D341Med (cell line): Measurements from ENCODE around the gene HS6ST1.

Experiments used
- DNase-seq: peaks from one replicate; pipeline ENCODE4 v3.0.0; 2012; ENCODE audit warnings: low spot score

Gene HS6ST1

DNA sequence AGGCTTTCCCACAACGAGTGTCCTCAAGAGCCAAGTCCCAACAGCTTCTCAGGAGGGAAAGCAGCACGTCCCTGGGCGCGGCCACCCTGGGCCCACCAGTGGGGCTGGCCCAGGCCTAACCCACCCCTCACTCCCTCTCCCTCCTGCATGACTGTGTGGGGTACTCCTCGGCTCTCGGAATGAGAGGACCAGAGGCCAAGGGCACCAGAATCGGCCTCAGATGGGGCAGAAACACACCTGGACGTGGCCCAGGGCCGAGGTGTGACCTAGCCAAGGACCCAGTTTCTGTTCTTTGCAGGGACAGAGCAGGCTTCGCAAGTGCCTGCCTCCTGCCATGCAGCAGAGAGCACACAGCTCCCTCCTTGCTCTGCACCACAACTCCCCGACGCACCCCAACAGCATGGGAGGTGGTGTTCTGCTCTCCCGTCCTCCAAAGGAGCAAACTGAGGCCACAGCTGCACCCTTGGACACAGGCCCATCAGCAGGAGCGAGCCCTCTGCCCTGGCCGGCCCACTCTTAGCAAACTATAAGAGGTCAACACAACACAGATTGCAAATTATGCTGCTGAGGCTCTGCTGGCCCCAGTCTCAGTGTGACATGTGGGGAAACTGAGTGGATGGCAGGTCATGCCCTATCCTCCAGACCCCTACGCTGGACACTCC lies 19.7 kb downstream of the HS6ST1 start:
- DNase-seq = no peak

DNA sequence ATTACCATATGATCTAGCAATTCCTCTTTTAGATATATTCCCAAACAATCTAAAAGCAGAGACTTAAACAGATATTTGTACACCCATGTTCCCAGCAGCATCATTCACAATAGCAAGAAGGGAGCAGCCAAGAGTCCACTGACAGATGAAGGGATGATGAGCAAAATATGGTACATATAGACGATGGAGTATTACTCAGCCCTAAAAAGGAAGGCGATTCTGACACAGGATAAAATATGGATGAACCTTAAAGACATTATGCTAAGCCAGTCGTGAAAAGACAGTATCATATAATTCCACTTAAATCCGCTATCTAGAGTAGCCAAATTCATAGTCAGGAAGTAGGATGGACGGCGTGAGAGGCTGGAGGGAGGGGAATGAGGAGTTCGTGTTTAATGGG lies 20.4 kb downstream of the HS6ST1 start:
- DNase-seq = no peak

DNA sequence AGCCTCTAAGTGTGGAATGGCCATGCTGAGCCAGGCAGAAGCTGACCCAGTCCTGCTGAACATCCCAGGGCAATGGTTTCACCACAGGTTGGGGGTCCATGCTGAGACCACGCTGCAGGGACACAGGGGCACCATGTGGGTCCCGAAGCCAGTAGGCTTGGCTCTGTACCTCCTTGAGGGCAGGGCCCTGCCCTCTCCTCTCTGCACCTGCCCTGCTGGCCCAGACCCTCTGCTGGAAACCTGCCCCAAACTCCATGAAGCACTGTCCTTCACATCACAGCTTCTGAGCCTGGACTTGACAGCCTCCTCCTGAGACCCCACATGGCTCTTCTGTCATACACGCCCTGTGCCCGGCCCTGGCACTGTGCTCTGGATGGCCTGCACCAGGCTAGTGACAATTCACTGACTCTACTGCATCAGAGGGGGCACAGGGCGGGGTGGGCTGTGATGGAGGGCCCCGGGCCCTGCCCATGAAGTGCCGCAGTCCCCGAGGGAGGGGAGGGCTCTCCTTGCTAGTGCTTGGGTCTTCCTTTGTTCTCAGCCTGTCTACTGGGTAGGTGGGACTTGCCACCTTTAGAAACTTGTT lies 24.7 kb downstream of the HS6ST1 start:
- no peak for DNase-seq

DNA sequence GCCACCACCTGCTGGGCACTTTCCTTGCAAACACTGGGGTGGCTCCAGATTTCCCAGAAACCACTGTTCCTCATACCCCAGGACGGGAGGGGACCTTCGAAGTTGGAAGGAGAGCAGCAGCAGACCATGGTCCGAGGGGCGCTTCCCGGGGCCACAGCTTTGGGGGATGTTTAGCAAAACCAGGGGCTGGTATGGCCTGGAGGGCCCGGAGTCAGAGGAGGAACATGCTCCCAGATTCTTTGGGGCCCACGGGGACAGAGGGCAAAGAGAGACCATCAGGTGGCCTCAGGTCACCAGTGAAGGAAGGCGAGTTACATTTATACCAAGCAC lies 25.3 kb downstream of the HS6ST1 start:
- DNase-seq = no peak

DNA sequence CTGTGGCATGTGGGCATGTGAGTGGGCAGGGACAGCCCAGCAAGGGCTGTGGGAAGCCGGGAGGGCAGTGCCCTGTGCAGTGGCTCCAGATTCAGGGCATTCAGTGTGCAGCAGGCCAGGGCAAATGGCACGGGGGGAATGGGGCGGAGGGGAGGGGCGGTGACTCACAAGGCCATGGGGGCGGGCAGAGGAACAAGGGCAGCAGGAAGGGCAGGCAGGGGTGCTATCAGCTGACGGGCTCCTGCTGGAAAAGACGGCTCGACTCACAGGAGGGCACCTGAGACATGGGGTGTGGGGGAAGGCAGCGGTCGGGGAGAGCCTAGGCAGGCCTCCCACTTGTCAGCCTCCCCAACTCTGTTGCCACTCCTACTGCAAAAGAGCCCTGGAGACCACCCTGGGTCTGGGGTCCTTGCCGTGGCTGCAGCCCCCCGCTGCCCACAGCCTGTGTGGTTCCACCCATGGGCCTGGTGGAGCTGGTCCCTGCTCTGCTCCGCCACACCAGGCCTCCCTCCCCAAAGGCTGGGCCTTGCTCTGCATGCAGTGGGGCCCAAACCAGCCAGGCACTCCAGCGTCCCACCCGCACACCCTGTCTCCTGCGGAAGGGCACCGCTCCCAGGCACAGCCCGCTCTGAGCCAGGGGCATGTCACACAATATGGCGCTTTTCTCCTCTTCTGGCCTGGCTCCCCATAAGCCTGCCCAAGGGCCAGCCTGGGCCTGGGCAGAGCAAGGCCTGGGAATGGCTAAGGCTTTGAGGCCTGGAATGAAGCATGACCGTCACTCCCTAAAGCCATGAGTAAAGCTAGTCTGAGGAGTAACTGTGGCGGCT lies 25.9 kb downstream of the HS6ST1 start:
- no peak for DNase-seq

DNA sequence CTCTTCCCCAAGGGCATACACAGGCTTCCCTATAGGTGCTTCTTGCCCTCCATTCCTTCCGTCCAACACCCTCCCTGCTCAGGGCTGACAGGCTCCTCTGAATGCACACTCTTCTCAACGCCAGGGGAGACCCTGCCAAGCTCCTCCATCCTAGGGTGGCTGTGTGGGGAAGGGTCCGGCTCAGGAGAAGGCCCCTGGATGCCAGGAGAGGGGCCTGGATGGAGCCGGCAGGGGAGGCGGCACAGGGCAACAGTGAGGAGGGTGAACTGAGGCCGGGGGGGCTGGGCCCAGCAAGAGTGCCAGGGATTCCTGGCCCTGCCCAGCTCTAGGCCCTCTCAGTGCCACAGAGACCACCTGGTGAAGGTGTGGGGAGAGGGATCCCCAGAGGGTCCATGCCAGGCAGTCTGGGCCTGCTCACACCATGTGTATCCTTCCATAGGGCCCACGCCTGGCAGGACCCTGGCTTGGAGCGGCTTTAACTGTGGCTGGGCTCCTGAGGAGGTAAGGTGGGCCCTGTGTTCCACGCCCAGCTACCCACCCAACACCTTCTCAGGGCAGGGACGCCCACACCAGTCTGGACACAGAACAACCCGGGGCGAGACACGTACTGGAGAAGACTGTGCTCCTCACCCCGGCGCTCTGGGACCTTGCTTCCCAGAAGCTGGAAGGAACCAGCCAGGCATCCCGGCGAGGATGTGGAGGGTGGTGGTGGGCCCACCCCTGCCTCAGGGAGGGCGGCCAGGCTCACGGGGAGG lies 26.6 kb downstream of the HS6ST1 start:
- DNase-seq = no peak

DNA sequence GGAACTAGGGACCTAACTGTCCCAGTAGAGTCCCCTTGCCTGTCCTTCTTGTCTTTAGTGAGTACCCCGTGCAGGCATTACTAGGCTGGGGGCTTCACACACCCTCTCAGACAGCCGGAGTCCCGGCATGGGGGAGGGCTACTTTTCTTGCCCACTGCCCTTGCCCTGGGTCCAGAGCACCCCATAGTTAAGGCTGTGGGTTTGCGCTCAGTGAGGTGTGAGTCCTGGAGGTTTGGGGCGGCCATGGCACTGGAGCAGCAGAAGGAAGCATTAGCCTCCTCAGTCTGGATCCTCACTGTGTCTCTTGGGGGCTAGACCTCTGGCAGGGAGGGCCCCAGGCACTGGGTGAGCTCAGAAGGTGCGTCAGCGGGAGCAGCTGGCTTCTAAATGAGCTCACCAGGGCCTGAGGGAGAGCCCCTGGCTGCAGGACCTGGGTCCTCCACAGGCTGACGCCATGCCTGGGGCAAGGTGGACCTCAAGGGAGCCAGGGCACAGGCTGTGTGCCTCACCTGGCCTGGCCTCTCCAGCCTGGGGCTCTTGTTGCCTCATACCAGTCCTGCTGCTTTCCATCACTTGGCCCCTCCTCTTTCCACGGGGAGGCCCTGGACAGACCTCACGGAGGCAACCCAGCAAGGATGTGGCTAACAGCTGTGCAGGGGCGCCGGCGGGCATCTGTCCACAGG lies 27.4 kb downstream of the HS6ST1 start:
- peak; percentile 66 for DNase-seq

DNA sequence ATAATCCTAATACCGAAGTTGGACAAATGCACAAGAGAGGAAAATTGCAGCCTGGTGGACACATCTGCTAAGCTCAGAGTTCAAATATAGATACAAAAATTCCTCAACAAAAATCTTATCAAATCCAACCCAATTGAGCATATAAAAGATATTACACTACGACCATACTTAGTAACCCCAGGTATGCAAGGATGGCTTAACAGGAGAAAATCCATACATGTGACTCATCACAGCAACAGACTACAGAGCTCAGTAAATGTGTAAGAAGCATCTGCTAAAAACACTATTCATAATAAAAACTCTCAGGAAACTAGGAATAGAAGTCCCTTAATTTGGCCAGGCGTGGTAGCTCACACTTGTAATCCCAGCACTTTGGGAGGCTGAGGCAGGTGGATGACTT lies 28.3 kb downstream of the HS6ST1 start:
- DNase-seq = no peak

DNA sequence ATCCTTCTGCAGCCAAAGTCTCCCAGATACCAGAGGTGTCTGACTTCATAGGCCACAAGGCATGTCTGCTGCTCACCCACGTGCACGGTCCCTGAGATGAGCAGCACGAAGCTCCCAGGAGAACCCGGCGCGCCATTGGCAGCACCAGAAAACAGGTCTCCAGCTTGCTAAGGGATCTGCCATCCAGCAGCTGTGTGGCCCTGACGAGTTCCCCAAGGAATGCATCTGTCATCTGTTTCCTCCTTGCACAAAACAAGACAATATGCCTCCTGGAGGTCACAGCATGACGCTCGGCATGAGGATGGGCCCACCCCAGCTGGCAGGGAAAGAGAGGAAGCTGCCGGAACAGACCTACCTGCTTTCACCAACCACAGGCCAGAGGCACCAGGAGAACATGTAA lies 29.2 kb downstream of the HS6ST1 start:
- DNase-seq = peak; percentile 74

DNA sequence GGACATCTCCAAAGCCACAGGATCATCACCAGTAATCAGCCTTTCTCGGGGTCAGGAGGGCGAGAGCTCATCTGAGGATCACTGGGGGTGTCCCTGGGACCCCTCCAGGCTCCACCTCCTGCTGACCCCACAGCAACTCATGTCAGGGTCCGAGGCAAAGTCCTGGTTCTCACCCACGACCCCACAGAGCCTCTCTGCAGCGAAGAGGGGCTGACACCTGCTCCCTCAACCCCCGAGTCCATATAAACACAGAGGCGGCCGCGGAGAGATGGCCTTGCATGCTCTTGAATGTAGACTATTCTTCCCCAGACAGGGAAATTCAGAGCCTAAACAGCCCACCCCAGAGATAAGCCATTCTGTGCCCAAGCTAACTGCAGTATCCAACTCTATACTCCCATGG lies 29.9 kb downstream of the HS6ST1 start:
- DNase-seq = no peak

DNA sequence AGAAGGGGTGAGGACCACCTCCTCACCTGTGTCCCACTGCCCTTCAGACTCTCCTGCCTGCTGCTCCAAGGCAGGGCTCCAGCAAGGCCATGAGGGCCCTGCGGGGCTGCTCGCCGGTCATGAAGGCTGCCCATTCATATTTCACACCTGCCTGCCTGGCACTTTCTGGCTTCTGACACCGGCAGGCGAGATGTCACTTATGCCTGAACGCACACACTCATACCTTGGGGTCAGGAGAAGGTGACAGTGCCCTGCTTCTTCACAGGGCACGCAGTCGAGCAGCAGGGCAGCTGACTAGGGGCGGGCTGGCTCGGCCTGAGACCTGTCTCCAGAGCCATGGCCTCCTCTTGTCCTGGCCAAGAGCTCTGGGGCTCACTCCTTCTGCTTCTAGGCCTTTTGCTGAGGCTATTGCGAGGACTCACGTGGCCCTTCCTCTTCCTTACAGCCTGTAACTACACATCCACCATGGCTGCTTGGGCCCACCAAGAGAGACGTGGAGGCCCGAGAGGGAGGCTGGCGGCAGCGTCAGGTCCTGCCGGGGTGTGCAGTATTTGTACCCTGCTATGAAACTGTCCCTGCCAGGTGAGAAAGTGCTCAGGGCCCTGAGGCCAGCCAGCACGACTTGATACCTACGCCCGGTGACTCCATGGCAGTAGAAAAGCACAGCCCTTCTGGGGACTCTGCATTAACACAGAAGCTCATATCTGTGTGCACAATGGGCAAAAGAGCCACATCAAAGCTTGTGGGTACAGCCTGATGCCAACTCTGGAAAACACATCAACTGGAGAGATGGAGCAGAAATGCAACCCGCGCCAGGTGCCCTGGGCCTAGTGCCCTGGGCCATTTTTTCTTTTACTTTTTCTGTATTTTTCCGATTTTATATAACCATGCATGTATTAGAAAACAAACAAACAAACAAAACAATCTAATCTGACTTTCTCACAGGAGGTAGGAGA lies 30.6 kb downstream of the HS6ST1 start:
- DNase-seq = no peak

DNA sequence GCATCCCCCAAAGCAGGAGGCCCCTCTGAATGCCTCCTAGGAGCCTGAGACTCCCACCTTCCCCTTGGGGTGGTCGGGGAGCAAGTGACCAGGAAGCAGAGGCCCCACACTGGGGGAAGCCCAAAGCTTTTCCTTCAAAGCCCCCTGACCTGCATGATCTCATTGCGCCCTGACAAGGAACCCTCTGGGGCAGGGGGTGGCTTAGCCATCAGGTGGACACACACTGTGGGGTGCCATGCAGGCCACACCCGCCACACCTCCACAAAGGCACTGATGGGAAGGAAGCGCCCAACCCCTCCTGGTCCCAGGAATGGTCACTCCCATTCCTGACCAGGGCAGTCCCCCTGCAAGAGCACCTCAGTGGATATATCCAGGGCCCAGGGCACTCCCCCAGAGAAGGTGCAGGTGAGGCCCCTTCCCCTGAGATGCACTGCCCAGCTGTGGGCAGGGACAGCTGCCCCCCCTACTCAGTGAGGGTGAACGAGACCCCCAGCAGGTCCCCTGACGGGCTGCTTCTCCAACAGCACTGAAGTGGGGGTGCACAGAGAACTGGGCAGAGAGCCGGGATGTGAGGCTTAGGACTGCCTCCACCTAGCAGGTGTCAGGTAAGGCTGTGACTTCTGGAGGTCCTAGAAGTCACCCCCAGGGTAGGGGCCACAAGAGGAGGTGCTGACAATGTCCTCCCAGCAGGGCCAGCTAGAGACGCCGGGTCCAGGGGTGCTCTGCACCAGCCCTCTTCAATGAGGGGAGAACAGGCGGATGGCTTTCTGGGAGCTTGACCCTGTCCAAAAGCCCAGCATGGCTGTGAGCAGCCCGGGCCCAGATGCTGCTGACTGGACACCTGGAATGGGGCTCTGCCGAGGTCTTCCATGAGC lies 31.5 kb downstream of the HS6ST1 start:
- no peak for DNase-seq

DNA sequence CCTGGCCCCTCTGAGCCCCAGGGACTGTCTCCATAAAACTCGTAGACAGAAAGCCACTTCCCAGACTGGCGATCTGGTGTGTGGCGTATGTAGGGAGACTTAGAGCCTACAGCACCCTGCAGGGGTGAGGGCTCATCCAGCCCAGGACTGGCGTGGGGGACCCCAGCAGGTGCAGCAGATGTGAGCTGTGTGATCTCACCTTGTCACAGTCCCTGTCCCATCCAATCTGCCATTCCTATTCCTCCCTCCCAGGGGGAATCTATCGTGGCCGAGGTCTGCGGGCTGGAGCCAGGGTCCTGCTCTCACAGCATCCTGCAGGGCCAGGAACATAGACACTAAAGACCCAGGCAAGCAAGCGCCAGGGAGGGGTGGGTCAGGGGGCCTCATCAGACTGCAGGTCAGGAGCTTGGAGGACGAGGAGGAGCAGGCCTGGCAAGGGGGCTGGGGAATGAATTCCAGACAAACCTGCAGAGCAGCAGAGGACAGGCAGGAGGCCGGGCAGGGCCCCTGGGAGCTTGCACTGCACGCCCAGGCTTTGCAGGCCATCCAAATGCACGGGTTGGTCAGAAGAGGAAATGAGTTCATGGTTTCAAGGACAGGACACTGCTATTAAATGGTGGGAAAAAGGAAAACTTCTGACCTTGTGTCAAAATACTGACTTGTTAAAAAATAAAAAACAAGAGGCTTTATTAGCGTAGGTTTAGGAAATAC lies 32.5 kb downstream of the HS6ST1 start:
- no peak for DNase-seq

DNA sequence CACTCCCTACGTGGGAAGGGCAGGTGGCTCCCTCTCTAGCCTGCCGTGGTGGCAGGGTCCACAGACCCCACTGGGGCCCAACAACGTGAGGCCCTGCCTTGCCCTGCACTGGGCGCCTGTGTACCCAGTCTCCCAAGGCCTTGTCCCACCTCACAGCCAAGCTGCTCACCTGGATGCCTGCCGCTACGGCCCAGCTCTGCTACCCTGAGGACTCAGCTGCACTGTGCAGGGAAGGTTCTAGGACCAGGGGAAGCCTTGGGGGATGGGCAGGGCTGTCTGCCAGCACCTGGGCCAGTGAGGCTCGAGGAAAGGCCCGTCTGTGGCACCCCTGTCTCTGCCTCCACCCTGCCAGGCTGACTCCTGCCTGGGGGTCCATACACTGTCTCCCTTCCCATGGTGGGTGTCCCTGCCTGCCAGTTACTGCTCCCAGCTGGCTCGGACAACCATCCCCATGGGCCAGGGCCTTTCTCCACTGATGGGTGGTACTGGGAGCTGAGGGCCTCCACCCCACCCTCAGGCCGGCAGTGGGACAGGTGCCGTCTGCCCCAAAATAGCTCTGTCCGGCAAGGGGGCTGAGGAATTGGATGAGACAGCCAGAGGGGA lies 33.2 kb downstream of the HS6ST1 start:
- no peak for DNase-seq

DNA sequence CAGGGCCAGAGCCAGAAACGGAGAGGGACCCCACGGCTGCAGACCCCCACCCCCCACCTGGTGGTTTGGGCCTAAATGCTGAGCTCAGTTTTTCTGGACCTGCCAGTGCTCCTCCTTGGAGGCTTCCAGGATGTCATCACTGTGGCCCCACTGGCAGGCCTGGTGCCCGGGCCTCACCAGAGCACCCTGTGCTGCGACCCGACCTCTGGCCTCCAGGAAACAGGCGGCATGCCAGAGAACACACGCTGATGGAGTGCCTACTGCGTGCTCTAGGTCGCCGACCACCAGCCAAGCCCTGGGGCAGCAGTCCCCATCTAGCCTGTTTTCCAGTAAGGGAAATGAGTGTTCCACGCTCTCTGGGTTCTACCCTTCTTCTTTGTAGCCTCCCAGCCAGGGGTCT lies 33.8 kb downstream of the HS6ST1 start:
- DNase-seq = no peak

DNA sequence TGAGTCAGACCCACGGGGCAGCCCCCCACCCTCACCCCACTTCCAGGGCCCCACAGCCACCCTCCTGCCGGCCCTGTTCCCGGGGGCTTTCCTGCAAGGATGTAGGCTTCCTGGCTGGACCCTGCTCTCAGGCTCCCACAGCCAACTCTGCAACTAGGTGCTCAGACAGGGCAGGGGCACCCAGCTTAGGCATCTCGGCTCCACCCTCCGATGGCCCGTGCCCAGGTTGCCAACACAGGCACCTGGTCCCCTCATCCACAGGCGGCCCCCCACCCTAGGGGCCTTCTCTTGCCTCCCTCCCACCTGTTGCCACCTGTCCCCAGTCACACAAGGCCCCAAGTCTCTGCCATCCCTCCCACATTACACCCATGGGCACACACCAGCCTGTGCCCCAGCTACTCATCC lies 34.6 kb downstream of the HS6ST1 start:
- no peak for DNase-seq

DNA sequence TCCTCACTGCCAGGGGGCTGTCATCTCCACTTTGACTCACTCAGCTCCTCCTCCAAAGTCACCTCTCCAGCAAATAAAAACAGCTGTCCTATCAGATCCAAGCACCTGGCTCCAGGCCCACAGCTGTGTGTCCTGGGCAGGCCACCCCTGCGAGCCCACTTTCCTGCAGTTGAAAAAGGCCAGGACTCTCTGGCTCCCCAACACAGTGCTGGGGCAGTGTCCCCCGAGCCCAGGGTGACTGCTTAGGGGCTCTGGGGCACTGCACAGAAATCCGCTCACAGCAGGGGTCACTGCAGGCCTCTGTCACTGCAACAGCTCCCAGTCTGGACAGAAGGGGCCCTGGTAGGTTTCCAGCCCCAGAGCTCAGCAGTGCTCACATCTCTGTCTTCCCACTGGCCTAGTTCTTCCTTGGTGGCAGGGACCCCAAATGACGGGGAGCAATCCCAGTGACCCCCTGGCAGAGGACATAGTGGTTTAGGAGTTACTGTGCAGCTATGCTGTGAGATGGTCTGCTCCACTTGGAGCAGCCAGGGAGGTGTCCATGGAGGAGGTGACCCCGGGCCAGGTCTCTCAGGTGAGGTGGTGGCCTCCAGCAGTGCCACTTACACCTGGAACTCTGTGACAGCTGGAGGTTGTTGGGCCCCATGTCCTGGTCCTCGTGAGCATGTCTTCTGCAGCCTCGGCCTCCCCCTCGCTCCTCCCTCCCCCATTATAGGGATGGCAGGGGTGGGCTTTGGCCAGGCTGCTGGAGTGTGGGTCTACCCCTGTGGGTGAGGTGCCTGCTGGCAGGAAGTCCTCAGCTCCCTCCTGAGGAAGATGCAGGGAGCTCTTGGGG lies 35.5 kb downstream of the HS6ST1 start:
- peak; percentile 62 for DNase-seq
